Heart left ventricle (tissue), 13 donors: ENCODE data around the gene AIMP1.

Source experiments
- CTCF ChIP-seq, 12 donors: fragments of 200-600 bp; sonication (generic) in 4 of 12; IDR thresholded peaks; one replicate each; pipeline versions ENCODE4 v1.5.0 to v1.8.0; 2018 to 2022; ENCODE audit warnings: antibody characterized with exemption in 12 of 12, mild to moderate bottlenecking in 5 of 12
- POLR2A ChIP-seq, 2 donors: fragments of 450-650 bp; IDR thresholded peaks; one replicate each; pipeline ENCODE4 v1.6.1; 2017; ENCODE audit warnings: antibody characterized with exemption in 2 of 2, mild to moderate bottlenecking in 2 of 2, moderate library complexity in 2 of 2
- donor health status: ischemic (EF 13 %, LVEDD 7.1; RV severe dilation, severe dysfunction).
- donor health status: DM: no; HTN: yes; CAD: no.
- donor health status: DM: no; HTN: no; CAD: no.
- donor health status: ischemic (EF 25% LVEDD 6.9; RV normal size, moderate dysfunction).
- donor health status: ischemic (EF 25% LVEDD 5.7; RV mildly dilated, moderate dysfunction).
- donor health status: ischemic (EF 35%, LVEDD 5.7; RV mildly dilated, moderate dysfunction).
- donor health status: nonischemic (EF 11% LVEDD 7.7; RV severe dilation, severe dysfunction).
- donor health status: DM: yes; HTN: yes; CAD: no.
- donor health status: PGD.
- donor health status: ischemic (EF 29% LVEDD 5.4; RV normal size, mild dysfunction).
- donor health status: nonischemic (EF 23%, LVEDD 6.1; RV moderate dilation, normal function).

DNA sequence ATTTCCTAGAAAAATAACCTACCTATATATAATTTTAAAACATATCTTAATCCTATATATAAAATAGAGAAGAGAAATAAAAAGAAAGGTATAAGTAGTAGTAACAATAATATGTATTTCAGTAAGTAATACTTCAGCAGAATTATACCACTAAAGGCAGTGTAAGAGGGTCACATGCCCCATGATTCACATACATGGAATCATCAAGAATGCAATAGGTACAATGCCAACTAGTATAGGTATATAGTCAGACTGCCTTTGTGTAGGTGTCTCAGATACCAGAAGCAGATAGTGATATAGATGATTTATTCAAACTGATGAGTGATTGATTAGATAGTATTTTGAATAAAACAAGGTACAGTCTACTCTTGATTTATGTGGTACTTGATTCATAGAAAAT is 9.4 kb downstream of the AIMP1 start:
- TF ChIP-seq CTCF (IDR thresholded peaks at IDR 0.05) (no peak), POLR2A (IDR thresholded peaks at IDR 0.05) (no peak)
